ENCODE measurements around the gene IDUA.
"Not testable (repeated sequence)": the region's sequence is repeated elsewhere in the genome, so short reads cannot be mapped to it uniquely, and the experiment has no call there.

The IDUA gene

DNA sequence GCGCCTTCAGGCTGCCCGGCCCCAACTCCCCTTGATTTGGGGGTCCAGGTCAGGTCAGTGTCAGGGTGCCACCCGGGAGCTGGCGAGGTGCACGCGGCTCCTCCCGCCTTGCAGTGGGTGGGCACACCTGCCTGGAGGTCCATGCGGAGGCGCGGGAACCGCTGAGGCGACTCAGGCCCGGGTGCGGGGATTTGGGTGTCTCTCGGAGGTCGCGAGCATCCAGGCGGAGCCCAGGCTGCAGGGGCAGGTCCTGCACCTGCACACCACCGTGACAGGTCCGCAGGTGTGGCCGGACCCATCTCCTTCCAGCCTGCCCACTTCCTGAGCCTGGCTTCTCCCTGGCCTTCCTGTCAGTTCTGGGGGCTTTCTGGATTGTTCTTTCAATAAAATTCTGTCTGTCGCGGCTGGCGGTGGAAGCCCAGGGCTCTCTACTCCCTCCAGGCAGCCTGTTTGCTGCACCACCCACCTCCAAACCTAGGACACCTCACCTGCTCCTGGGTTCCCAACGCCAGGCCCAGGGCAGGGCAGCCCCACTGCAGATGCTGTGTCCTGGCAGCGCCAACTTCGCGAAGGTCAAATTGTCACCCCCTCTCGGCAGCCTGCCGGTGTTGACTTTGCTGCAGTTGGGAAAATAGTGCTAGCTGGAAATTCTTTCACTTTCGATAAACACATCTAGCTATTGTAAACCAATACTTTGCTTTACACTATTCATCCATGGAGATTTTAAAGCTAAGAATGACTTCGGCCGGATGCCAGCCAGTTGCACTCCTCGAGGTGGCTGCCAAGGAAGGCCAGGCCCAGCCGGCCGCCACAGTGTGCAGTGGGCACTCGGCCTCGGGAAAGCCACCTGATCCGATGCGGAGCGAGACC is 60.5 kb downstream of the IDUA start:
- intact Hi-C loops (cut with DNase I): no loop called here
- DNase-seq: peak in 12 of 42 donors; percentile 2 to 44 (median 17)

DNA sequence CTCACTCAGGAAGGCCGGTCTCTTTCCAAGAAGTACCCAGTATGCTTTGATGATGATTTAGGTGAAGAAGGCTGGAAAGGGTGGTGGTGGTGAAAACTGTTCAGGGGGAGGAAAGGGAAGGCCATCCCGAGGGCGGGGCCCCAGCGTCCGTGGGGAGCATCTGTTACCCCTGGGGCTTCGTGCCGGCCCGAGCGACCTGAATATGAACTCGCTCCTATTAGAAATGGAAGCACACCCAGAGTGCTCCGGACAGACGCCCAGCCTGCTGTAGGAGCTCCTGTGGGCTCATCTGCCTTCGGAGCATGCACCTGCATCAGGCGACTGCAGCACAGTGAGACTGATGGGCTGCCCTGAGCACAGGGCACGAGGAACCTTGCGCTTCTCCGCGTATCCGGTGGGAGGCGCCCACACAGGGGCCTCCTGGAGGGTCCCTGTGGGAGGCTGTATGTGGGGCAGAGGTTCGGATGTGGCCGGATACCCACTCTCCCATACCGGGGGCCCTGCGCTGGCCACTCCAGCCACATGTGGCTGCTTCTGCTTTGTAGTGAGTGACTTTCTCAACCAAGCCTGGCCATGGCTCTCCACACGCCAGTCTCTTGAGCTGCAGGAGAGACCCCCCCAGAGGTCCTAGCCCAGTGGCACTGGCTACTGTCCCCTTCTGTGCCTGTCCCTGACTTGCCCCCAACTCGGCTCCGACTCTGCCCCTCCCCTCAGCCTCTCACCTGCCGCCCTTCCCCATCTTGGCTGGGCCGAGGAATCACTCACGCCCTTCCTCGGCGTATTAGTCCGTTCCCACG is 61.3 kb downstream of the IDUA start:
- peak in 11 of 42 donors; percentile 1 to 45 (median 12) for DNase-seq
- intact Hi-C loops (cut with DNase I): no loop called here

DNA sequence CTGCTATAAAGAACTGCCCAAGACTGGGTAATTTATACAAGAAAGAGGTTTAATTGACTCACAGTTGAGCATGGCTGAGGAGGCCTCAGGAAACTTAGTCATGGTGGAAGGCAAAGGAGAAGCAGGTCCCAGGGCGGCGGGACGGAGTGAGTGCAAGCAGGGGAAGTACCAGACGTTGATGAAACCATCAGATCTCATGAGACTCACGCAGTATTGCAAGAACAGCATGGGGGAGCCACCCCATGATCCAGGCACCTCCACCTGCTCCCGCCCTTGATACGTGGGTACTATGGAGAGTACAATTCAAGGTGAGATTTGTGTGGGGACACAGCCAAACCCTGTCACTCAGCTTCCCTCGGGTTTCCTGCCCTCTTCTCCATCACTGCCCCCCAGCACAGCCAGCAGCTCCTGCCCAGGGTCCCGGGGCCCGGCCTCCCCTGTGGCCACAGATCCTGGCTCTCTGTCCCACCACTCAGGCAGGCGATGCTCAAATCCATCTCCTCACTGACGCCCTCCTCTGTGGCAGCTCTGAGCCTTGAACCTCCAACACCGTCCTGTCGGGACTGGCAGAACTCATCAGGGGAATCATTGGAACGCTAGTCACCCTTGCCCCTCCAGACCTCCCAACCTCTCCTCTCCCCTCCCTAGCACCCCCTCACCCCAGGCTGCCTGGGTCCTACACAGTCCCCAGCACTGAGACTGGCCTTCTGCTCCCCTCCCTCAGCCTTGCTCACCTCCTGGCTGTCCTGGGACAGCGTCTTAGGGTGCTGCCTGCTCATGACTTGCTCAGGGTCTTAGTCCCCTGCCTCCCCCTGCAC is 62.1 kb downstream of the IDUA start:
- peak in 10 of 42 donors; percentile 6 to 39 (median 11) for DNase-seq
- intact Hi-C loops (cut with DNase I): no loop called here

DNA sequence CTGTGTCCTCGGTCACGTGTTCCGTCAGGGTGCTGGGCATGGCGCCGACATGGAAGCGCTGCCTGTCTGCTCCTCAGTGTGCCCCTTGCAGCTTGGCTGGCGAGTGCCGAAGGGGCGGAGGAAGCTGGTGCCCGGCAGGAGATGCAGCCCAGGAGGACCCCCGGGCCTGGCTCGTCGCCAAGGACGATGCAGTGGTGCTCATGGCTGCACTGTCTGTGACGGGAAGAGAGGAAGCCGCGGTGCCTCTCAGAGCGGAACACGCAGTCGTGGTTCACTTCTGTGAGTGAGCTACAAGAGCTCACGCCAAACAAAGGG is 62.7 kb downstream of the IDUA start:
- DNase-seq: peak in 9 of 42 donors; percentile 3 to 44 (median 13)
- intact Hi-C loops (cut with DNase I): no loop called here

DNA sequence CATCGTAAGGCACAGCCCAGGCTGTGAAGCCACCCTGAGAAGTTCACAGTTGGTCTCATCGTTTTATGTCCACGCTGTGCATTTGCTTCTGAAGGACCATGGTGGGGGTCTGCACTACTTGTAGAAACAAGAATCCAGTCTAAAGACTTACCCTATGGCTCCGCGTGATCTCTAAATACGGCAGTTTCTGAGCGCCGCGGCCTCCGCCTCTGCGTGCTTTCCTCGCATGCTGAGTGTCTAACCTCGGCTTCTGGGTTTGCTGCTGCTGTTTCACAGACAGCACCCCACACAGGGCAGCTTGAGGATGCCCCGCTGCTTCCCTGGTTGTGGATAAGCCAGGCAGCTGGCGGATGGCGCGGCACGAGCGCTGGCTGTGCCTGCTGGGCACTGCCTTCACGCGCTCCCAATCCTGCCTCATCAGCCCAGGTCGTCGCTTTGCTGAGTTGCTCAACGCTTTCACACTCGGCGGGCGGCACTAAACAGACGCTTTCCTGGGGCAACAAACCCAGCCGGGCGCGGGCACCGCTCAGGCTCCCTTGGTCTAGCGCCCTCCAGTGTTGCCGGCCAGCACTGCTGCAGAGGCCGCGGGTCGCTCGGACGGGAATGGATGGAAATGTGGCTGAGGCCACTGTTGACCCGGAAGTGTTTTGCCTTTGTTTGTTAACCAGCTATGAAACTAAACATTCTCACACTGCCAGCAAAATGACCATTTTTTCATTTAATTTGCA is 63.8 kb downstream of the IDUA start:
- intact Hi-C loops (cut with DNase I): no loop called here
- DNase-seq: peak in 30 of 42 donors; percentile 1 to 86 (median 66)

DNA sequence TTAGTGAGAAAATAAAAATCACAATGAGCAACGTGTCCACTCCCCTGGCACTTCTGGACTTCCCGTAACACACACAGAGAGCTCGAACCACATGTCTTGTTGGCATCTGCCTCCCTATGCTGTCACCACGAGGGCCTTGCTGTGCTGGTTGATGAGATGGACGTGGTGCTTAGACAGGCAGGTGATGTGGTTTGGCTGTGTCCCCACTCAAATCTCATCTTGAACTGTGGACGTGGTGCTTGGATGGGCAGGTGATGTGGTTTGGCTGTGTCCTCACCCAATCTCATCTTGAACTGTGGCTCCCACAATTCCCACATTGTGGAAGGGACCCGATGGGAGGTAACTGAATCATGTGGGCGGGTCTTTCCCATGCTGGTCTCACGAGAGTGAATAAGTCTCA is 64.6 kb downstream of the IDUA start:
- peak in 4 of 42 donors; percentile 3 to 19 (median 6) for DNase-seq
- intact Hi-C loops (cut with DNase I): no loop called here

DNA sequence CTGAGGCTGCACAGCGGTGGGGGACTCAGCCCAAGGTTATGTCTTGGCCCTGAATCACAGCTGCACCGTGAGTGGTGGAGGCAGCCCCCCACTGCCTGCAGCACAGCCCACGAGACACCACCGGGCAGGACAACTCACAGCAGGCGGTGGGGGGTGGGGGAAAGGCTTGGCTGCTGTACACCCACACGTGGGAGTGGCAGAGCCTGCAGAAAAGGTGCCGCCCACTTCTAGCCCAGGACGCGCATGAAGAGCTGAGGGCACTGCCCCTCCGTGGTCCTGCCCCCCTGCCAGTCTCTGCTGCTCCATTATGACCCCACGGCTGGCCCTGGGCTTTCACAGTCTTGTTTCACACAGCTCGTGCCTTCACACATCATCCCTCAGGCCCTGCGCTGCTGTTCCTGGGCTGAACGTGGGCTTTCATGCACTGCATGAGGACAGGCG is 65.4 kb downstream of the IDUA start:
- intact Hi-C loops (cut with DNase I): no loop called here
- DNase-seq: peak in 11 of 42 donors; percentile 5 to 43 (median 17)

DNA sequence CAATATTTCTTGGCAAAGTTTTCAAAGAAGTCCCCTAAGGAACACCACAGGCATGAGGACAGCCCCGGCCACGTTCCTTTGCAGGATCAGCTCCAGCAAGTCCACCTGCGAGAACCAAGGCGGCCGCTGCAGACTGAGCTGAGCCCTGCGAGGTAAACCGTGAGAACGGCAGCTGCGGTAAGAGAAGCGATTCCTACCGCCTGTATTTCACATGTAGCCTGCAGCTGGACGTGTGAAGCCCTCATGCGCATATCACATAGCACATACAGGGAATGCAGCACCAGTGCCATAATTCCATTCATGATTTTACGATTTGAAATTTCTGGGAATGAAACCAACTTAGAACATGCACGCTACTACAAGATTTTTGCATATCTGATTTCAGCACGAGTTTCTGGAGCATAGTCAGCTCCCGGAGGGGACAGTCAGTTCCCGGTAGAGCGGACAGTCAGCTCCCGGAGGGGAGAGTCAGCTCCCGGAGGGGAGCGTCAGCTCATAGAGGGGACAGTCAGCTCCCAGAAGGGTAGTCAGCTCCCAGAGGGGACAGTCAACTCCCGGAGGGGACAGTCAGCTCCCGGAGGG is 66.3 kb downstream of the IDUA start:
- intact Hi-C loops (cut with DNase I): no loop called here
- DNase-seq: peak in 9 of 42 donors; percentile 1 to 42 (median 16)

DNA sequence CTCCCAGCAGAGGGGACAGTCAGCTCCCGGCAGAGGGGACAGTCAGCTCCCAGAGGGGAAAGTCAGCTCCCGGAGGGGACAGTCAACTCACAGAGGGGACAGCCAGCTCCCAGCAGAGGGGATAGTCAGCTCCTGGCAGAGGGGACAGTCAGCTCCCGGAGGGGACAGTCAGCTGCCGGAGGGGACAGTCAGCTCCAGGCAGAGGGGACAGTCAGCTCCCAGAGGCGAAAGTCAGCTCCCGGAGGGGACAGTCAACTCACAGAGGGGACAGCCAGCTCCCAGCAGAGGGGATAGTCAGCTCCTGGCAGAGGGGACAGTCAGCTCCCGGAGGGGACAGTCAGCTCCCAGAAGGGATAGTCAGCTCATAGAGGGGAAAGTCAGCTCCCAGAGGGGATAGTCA is 67.0 kb downstream of the IDUA start:
- peak in 4 of 42 donors; percentile 1 to 10 (median 6) for DNase-seq
- intact Hi-C loops (cut with DNase I): not testable (repeated sequence)

Measured in head of caudate nucleus (tissue), 42 donors.